Neural cell (in vitro differentiated cells): Measurements from ENCODE around the gene GPR152. TPM values are rescaled to one million over a fixed set of nuclear protein-coding genes. Genes with fewer than 3 reads are reported as not detected.

Experiments used
- H2AFZ ChIP-seq: fragments of 200-600, 300-800 bp; sonication (generic), shearing (Covaris generic); 2 replicates; pipeline ENCODE4 v1.6.0; 2014; ENCODE audit warnings: low read depth, mild to moderate bottlenecking, antibody characterized with exemption, low read length, moderate library complexity
- H3F3A ChIP-seq: fragments of 200-600 bp; shearing (Covaris generic); 2 replicates; pipeline ENCODE4 v1.6.1; 2016; ENCODE audit warnings: mild to moderate bottlenecking, moderate library complexity, mixed read lengths, antibody characterized with exemption, low read length; ENCODE audit not compliant: insufficient read depth, poor library complexity, severe bottlenecking
- H3K27ac ChIP-seq: fragments of 200-600, 300-800 bp; sonication (generic), shearing (Covaris generic); 2 replicates; pipeline ENCODE4 v1.5.1; 2014; ENCODE audit warnings: mild to moderate bottlenecking, low read length, moderate library complexity
- H3K27me3 ChIP-seq: fragments of 300-800, 200-600 bp; sonication (generic), shearing (Covaris generic); 2 replicates; pipeline ENCODE4 v1.6.0; 2014; ENCODE audit warnings: mild to moderate bottlenecking, low read depth, low read length, moderate library complexity; ENCODE audit not compliant: insufficient read depth
- H3K36me3 ChIP-seq: fragments of 300-800, 200-600 bp; sonication (generic), shearing (Covaris generic); 2 replicates; pipeline ENCODE4 v1.5.1; 2014; ENCODE audit warnings: mild to moderate bottlenecking, antibody characterized with exemption, low read length, moderate library complexity; ENCODE audit not compliant: insufficient read depth
- H3K4me2 ChIP-seq: fragments of 300-800, 200-600 bp; sonication (generic), shearing (Covaris generic); 2 replicates; pipeline ENCODE4 v1.6.0; 2014; ENCODE audit warnings: mild to moderate bottlenecking, low read length
- H3K4me3 ChIP-seq: fragments of 300-800, 200-600 bp; sonication (generic), shearing (Covaris generic); 2 replicates; pipeline ENCODE4 v1.5.1; 2014; ENCODE audit warnings: mild to moderate bottlenecking, low read length, moderate library complexity
- H3K79me2 ChIP-seq: fragments of 200-600 bp; shearing (Covaris generic); replicated peaks from 2 replicates; pipeline ENCODE4 v1.6.0; 2014; ENCODE audit warnings: mild to moderate bottlenecking, low read length, moderate library complexity; ENCODE audit not compliant: insufficient read depth
- H3K9ac ChIP-seq: fragments of 300-800, 200-600 bp; sonication (generic), shearing (Covaris generic); 2 replicates; pipeline ENCODE4 v1.6.1; 2016; ENCODE audit warnings: mild to moderate bottlenecking, low read length, mixed read lengths
- H3K9me2 ChIP-seq: fragments of 200-600 bp; shearing (Covaris generic); 2 replicates; pipeline ENCODE4 v1.6.1; 2016; ENCODE audit warnings: mild to moderate bottlenecking, low read length, mixed read lengths; ENCODE audit not compliant: insufficient read depth
- H3K9me3 ChIP-seq: fragments of 200-600, 300-800 bp; sonication (generic), shearing (Covaris generic); 2 replicates; pipeline ENCODE4 v1.6.1; 2016; ENCODE audit warnings: mild to moderate bottlenecking, mixed run types, low read length, moderate library complexity, mixed read lengths
- H4K20me1 ChIP-seq: fragments of 200-600 bp; shearing (Covaris generic); 2 replicates; pipeline ENCODE4 v1.6.1; 2016; ENCODE audit warnings: mild to moderate bottlenecking, mixed run types; ENCODE audit not compliant: insufficient read depth
- CTCF ChIP-seq: fragments of 450-650 bp; IDR thresholded peaks from 2 replicates; pipeline ENCODE4 v1.5.1; 2014; ENCODE audit warnings: antibody characterized with exemption, mild to moderate bottlenecking, moderate library complexity; ENCODE audit not compliant: poor library complexity, severe bottlenecking
- EP300 ChIP-seq: fragments of 450-650 bp; conservative IDR thresholded peaks from 2 replicates; pipeline ENCODE4 v1.6.1; 2014; ENCODE audit warnings: antibody characterized with exemption, mild to moderate bottlenecking, moderate library complexity; ENCODE audit not compliant: poor library complexity, severe bottlenecking
- EZH2 ChIP-seq: fragments of 200-600, 300-800 bp; shearing (Covaris generic), sonication (generic); IDR thresholded peaks from 2 replicates; pipeline ENCODE4 v1.6.1; 2014; ENCODE audit warnings: antibody characterized with exemption, low read length, borderline replicate concordance, mild to moderate bottlenecking; ENCODE audit not compliant: insufficient read depth, poor library complexity, severe bottlenecking
- MXI1 ChIP-seq: fragments of 450-650 bp; conservative IDR thresholded peaks from 2 replicates; pipeline ENCODE4 v1.6.1; 2014; ENCODE audit warnings: antibody characterized with exemption, mild to moderate bottlenecking; ENCODE audit not compliant: poor library complexity, severe bottlenecking
- POLR2AphosphoS5 ChIP-seq: IDR thresholded peaks from 2 replicates; pipeline ENCODE4 v1.6.1; 2012
- RAD21 ChIP-seq: fragments of 450-650 bp; conservative IDR thresholded peaks from 2 replicates; pipeline ENCODE4 v1.6.1; 2014; ENCODE audit warnings: antibody characterized with exemption, mild to moderate bottlenecking, moderate library complexity
- SMC3 ChIP-seq: fragments of 450-650 bp; conservative IDR thresholded peaks from 2 replicates; pipeline ENCODE4 v1.6.1; 2014; ENCODE audit warnings: antibody characterized with exemption, mild to moderate bottlenecking, moderate library complexity; ENCODE audit not compliant: poor library complexity
- TAF1 ChIP-seq: IDR thresholded peaks from 2 replicates; pipeline ENCODE4 v1.6.1; 2012; ENCODE audit warnings: low read depth
- polyA plus RNA-seq: library from polyadenylated mRNA; depleted of rRNA; stranded (reverse); fragments of >200 nt; gene quantifications from 2 replicates; pipeline ENCODE4 v1.2.3, GENCODE V29; 2014
- TF ChIP-seq, protein P1 (sequence below): IDR thresholded peaks from 2 replicates; pipeline ENCODE4 v1.6.1; 2012; ENCODE audit warnings: borderline replicate concordance

Gene GPR152
- polyA plus RNA-seq, 1 donor from 2014 or later: not detected

DNA sequence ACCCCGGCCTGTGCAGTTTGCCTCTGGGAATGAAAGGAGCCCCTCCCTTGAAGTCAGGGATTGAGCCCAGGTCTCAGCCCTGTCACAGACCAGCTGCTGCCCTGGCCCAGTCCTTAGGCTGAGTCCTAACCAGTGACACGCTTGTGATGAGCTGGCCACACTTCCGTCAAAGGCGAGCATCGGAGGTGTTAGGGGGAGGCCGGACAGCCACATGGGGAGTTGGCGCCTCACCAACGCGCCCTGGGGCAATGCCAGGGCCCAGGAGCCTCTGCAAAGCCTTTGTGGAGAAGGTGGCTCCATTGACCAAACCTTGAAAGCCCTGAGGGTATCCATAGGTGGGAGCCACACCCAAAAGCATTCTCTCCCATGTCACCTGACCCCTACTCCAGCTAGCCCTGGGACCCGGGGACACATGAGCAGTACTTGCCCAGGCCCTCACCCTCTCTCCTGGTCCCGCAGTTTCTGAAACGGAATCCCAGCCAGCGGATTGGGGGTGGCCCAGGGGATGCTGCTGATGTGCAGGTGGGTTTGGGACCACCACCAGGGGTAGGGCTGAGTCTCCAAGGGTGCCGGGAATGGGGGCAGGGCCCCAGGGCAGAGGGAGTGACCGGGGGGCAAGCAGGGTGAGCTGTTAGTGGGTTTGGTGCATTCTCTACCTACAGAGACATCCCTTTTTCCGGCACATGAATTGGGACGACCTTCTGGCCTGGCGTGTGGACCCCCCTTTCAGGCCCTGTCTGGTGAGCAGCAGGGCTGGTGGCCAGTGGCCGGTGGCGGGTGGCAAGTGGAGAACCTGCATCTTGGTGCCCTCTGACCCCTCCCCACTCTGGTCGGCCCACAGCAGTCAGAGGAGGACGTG is 18.8 kb downstream of the GPR152 start:
- Histone ChIP-seq H3K9me2 (no peaks in the 10 kb centered on the region), H3K4me3 (no peak overlapping the region), H3K36me3 (no peaks in the 10 kb centered on the region), H4K20me1 (no peaks in the 10 kb centered on the region), H3K9me3 (no peaks in the 10 kb centered on the region), H3K27me3 (no peaks in the 10 kb centered on the region), H3K4me2 (no peak overlapping the region), H3K9ac (no peak overlapping the region), H3K79me2 (peaks cover 6% of the 10 kb centered on the region), H2AFZ (no peak overlapping the region), H3F3A (no peaks in the 10 kb centered on the region), H3K27ac (no peak overlapping the region)
- TF ChIP-seq RAD21 (no peak), CTCF (no peak), SMC3 (no peak), POLR2AphosphoS5 (no peak), EZH2 (no peak), MXI1 (no peak), EP300 (no peak), TAF1 (no peak)
- TF ChIP-seq, protein P1, sequence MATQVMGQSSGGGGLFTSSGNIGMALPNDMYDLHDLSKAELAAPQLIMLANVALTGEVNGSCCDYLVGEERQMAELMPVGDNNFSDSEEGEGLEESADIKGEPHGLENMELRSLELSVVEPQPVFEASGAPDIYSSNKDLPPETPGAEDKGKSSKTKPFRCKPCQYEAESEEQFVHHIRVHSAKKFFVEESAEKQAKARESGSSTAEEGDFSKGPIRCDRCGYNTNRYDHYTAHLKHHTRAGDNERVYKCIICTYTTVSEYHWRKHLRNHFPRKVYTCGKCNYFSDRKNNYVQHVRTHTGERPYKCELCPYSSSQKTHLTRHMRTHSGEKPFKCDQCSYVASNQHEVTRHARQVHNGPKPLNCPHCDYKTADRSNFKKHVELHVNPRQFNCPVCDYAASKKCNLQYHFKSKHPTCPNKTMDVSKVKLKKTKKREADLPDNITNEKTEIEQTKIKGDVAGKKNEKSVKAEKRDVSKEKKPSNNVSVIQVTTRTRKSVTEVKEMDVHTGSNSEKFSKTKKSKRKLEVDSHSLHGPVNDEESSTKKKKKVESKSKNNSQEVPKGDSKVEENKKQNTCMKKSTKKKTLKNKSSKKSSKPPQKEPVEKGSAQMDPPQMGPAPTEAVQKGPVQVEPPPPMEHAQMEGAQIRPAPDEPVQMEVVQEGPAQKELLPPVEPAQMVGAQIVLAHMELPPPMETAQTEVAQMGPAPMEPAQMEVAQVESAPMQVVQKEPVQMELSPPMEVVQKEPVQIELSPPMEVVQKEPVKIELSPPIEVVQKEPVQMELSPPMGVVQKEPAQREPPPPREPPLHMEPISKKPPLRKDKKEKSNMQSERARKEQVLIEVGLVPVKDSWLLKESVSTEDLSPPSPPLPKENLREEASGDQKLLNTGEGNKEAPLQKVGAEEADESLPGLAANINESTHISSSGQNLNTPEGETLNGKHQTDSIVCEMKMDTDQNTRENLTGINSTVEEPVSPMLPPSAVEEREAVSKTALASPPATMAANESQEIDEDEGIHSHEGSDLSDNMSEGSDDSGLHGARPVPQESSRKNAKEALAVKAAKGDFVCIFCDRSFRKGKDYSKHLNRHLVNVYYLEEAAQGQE: no peak

- no peaks in the 10 kb centered on the region for H3K27me3 ChIP-seq
- no peaks in the 10 kb centered on the region for H3K9me2 ChIP-seq
- H3K36me3 ChIP-seq: no peaks in the 10 kb centered on the region
- H3K9ac ChIP-seq: no peak overlapping the region
- H4K20me1 ChIP-seq: no peaks in the 10 kb centered on the region
- H3K4me3 ChIP-seq: no peak overlapping the region
- H3K9me3 ChIP-seq: no peaks in the 10 kb centered on the region
- TF ChIP-seq MXI1: no peak
- TF ChIP-seq CTCF: no peak
- TF ChIP-seq, protein P1: no peak
- TF ChIP-seq EP300: no peak
- no peak for TF ChIP-seq SMC3
- no peak for TF ChIP-seq POLR2AphosphoS5
- no peak for TF ChIP-seq EZH2
- no peak for TF ChIP-seq RAD21
- no peak for TF ChIP-seq TAF1
- H3K79me2 ChIP-seq: peaks cover 9% of the 10 kb centered on the region
- H3K27ac ChIP-seq: no peak overlapping the region
- no peaks in the 10 kb centered on the region for H3F3A ChIP-seq
- H3K4me2 ChIP-seq: no peak overlapping the region
- H2AFZ ChIP-seq: no peak overlapping the region
Measured at GRCh38 chr11:67432655-67433349, 19.7 kb downstream of the GPR152 start.
